ENCODE results near the gene GALNTL6.

The GALNTL6 gene

GRCh38 chr4:172253409-172253808 lies 440.2 kb downstream of the GALNTL6 start:
- H3K4me3 ChIP-seq (ENCODE audit: control insufficient read depth, low read depth, low read length) = no peak overlapping the region
- no peak for DNase-seq (ENCODE audit: low read depth)
- TF ChIP-seq CTCF (conservative IDR thresholded peaks at IDR 0.05; ENCODE audit: control insufficient read depth, insufficient read depth, low read depth, low read length) = no peak

DNA sequence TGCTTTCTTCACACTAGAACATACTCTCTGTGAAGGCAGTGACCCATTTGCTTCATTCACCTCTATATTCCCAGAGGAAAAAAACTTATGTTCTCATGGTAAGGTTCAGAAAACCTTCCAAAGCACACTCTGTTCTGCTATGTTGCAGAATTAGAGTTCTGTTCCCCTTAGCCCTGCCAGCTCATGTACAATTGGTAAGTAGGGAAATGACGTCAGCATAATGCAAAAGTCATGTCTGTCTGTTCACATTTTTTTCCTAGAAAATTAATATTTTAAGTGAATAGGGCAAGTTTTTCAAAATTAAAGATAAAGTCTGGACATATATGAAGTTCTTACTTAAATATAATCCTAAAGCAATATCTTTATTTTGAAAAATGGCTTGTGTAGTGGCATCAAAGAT lies 443.6 kb downstream of the GALNTL6 start:
- no peak for TF ChIP-seq CTCF (conservative IDR thresholded peaks at IDR 0.05; ENCODE audit: control insufficient read depth, insufficient read depth, low read depth, low read length)
- H3K4me3 ChIP-seq (ENCODE audit: control insufficient read depth, low read depth, low read length) = no peak overlapping the region
- no peak for DNase-seq (ENCODE audit: low read depth)

DNA sequence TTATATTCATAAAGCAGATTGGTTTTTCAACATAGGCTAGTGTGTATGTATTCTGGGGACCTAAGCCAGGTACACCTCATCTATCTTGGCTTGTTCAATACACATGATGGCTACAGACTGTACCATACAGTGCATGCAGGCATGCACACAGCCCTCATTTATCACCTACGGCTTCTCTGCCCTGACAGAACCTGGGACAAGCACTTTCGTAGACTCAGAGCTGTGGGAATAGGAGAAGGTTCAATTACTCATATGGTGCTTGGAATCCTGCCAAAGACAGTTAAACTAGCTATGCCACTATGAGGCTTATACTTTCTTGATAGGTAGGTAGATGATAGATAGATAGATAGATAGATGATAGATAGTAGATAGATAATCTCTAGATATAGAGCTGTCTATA lies 457.2 kb downstream of the GALNTL6 start:
- peak; percentile 7 for DNase-seq (ENCODE audit: low read depth)
- no peak overlapping the region for H3K4me3 ChIP-seq (ENCODE audit: control insufficient read depth, low read depth, low read length)
- TF ChIP-seq CTCF (conservative IDR thresholded peaks at IDR 0.05; ENCODE audit: control insufficient read depth, insufficient read depth, low read depth, low read length) = no peak

GRCh38 chr4:172287117-172287516 lies 473.9 kb downstream of the GALNTL6 start:
- DNase-seq (ENCODE audit: low read depth) = no peak
- no peak for TF ChIP-seq CTCF (conservative IDR thresholded peaks at IDR 0.05; ENCODE audit: control insufficient read depth, insufficient read depth, low read depth, low read length)
- H3K4me3 ChIP-seq (ENCODE audit: control insufficient read depth, low read depth, low read length) = no peak overlapping the region

DNA sequence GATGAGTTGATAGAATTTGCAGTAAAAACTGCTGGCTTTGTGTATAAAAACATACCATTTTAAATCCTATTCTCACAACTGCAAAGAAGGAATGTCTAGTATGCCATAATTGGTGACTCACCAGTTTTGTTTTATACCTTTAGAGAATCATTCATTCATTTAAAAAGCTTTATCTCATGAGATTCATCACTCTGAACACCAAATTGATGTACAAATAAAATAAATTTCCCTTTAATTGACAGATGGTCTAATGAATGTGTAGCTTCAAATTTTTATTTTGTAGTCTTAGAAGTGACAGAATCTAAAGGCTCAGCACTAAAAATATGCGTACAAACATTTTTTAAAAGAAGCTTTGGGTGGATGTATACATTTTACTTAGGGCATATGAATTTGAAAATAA lies 492.5 kb downstream of the GALNTL6 start:
- TF ChIP-seq CTCF (conservative IDR thresholded peaks at IDR 0.05; ENCODE audit: control insufficient read depth, insufficient read depth, low read depth, low read length) = no peak
- no peak overlapping the region for H3K4me3 ChIP-seq (ENCODE audit: control insufficient read depth, low read depth, low read length)
- DNase-seq (ENCODE audit: low read depth) = no peak

DNA sequence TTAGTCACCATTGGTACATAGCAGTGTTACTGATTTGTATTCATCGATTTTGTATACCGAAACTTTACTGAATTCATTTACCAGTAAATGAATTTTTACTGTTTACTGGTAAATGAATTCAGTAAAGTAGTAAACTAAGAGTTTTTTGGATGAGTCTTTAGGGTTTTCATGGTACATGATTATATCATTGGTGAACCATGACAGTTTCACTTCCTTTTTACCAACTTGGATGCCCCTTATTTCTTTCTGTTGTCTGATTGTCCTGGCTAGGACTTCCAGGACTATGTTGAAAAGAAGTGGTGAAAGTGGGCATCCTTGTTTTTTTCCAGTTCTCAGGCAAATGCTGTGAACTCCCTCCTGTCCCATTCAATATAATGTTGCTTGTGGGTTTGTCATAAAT lies 494.9 kb downstream of the GALNTL6 start:
- no peak overlapping the region for H3K4me3 ChIP-seq (ENCODE audit: control insufficient read depth, low read depth, low read length)
- no peak for TF ChIP-seq CTCF (conservative IDR thresholded peaks at IDR 0.05; ENCODE audit: control insufficient read depth, insufficient read depth, low read depth, low read length)
- DNase-seq (ENCODE audit: low read depth) = no peak

GRCh38 chr4:172311682-172312081 lies 498.5 kb downstream of the GALNTL6 start:
- TF ChIP-seq CTCF (conservative IDR thresholded peaks at IDR 0.05; ENCODE audit: control insufficient read depth, insufficient read depth, low read depth, low read length) = no peak
- DNase-seq (ENCODE audit: low read depth) = no peak
- H3K4me3 ChIP-seq (ENCODE audit: control insufficient read depth, low read depth, low read length) = no peak overlapping the region
